ENCODE measurements around the gene RARB. TPM values are rescaled to one million over a fixed set of nuclear protein-coding genes. Genes with fewer than 3 reads are reported as not detected.

The RARB gene
- polyA plus RNA-seq, 1 donor from 2014 or later = 0.21 TPM

DNA sequence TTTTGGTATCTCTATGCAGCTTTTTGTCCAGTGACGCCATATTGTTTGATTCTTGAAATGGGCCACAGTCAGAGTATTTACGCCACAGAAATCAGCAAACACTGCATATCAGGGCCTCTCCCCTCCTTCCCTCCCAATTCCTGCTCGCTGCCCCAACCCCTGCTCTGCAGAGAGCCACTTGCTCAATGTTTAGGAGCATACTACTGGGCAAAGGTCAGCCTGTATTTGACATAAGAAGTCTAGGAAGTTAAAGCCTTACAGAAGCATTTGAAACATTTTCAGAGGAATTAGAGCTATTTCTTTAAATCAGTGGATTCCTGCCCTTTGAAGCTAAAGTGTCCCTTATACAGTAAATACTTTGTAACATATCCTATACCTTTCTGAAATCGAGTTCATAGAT lies 17.4 kb upstream of the RARB start:
- no peak overlapping the region for H3K4me3 Mint-ChIP-seq
- no peaks in the 10 kb centered on the region for H3K27me3 Mint-ChIP-seq

DNA sequence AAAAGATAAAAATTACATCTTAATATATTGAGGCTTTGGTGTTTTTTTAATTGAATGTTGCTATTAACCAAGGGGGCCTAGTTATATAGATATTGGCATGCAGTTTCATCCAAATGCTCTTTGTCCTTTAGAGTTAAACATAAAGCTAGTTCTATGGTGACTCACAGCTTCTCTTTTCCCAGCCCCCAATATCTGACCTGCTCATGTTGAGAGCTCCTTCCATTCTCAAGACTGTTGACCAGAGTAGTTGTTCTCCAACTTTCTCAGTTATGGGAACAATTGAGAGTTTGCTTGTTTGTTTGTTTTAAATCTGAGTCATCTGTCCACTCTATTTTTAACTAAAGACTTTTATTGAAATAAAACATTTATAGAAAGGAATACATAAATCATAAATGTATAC lies 15.8 kb upstream of the RARB start:
- H3K9me3 Mint-ChIP-seq = peaks cover 0 to 6% (median 0%) of the 10 kb centered on the region in 3 donors
- no peak overlapping the region for H3K27ac Mint-ChIP-seq
- no peaks in the 10 kb centered on the region for H3K36me3 Mint-ChIP-seq
- H3K4me1 Mint-ChIP-seq = no peaks in the 10 kb centered on the region
- no peaks in the 10 kb centered on the region for H3K27me3 Mint-ChIP-seq
- no peak overlapping the region for H3K4me3 Mint-ChIP-seq

More for the DNA sequence above, 17.4 kb upstream of the RARB start:
- Mint-ChIP-seq H3K9me3 (peaks cover 0 to 6% (median 0%) of the 10 kb centered on the region in 3 donors), H3K36me3 (no peaks in the 10 kb centered on the region), H3K27ac (no peak overlapping the region), H3K4me1 (no peaks in the 10 kb centered on the region)

DNA sequence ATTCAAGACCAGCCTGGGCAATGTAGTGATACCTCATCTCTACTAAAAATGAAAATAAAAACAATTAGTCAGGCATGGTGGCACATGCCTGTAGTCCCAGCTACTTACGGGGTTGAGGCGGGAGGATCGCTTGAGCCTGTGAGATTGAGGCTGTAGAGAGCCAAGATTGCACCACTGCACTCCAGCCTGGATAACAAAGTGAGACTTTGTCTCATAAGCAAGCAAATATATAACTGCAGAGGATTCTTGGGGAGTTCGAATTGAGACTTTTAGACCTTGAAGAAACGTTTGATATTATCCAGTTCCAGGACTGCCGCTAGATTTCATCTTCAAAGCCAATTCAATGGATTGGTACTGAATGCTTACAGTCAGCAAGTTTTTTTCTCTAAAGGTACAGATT lies 11.9 kb upstream of the RARB start:
- H3K27ac Mint-ChIP-seq = no peak overlapping the region

DNA sequence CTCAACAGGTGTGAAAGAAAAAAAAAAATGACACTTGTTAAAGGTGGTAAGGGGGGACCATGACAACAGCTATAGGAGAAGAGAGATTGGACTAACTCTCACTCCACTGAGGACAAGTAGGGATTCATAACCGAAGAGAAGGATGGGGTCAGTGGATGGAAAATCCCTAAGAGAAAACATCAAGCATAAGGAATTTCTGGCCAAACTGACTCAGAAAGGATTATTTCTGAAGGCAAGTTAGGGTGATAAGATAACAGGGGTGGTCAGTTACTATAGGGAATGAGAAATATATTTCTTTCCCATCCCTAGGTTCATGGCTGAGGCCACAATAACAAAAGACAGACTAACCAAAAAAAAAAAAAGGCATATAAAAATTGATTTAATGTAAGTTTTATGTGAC lies 9.5 kb upstream of the RARB start:
- no peaks in the 10 kb centered on the region for H3K36me3 Mint-ChIP-seq
- H3K4me3 Mint-ChIP-seq = no peak overlapping the region
- H3K4me1 Mint-ChIP-seq = no peaks in the 10 kb centered on the region
- peaks cover 0 to 8% (median 0%) of the 10 kb centered on the region in 3 donors for H3K9me3 Mint-ChIP-seq
- H3K27ac Mint-ChIP-seq = no peak overlapping the region
- H3K27me3 Mint-ChIP-seq = no peaks in the 10 kb centered on the region

More for the DNA sequence above, 11.9 kb upstream of the RARB start:
- no peaks in the 10 kb centered on the region for H3K36me3 Mint-ChIP-seq
- no peaks in the 10 kb centered on the region for H3K27me3 Mint-ChIP-seq
- H3K9me3 Mint-ChIP-seq = peaks cover 0 to 11% (median 0%) of the 10 kb centered on the region in 3 donors
- H3K4me1 Mint-ChIP-seq = no peaks in the 10 kb centered on the region
- no peak overlapping the region for H3K4me3 Mint-ChIP-seq

DNA sequence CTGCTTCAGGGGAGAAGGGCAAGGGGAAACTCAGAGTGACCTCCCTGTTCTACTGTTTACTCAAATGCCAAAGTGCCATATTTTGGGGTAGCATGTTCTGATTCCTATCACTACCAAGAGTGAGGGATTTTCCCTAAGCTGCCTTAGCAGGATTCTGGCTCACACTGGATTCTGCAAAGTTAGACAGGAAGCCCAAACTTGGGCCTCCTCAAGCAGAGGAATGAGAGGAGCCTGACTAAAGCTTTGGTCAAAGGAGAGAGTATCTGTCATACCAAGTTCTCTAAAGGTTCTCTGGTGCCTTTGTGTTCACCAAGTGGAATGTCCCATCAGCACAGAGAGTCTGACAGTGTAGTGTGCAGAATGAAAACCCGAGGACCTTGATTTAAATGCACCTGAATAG lies 8.8 kb upstream of the RARB start:
- Mint-ChIP-seq H3K4me1 (no peaks in the 10 kb centered on the region), H3K4me3 (no peak overlapping the region), H3K27me3 (no peaks in the 10 kb centered on the region), H3K9me3 (peaks cover 0 to 5% (median 0%) of the 10 kb centered on the region in 3 donors), H3K36me3 (no peaks in the 10 kb centered on the region), H3K27ac (no peak overlapping the region)

DNA sequence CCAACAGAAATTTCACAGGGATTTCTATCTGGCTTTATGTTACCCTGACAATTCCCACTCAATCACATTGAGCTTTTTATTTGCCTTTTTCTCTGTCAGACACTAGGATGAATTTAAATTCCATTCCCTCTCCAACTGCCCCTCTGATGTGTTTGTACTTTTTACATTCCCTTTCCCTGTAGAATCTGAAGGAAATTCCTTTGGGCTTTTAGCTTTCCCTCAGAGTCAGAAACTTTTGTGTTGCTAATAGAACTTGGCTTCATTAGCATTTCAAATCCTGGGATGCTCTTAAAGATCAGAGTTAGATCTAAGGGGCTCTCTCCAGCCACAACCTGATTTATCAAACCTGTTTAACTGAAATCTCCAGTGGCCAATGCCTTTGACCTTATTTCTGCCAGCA lies 7.9 kb upstream of the RARB start:
- Mint-ChIP-seq H3K4me3 (no peak overlapping the region), H3K9me3 (peaks cover 0 to 5% (median 0%) of the 10 kb centered on the region in 3 donors), H3K36me3 (no peaks in the 10 kb centered on the region)

DNA sequence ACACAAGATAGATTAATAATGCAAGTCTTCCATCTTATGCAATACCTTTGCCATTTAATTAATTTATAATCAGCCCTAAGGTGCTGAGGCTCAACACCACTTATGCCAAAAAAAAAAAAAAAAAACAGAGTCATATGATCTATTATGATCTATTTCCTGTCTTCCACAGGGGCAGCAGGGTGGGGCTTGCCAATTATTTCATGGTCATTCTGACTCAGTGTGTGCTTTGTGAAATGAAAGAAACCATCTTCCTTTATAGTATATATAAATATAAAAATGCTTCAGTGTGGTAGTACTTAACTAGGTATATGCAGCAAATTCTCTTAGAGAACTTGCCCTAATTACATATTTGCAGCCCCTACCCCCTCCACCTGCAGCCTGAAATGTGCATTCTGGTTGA lies 7.2 kb upstream of the RARB start:
- Mint-ChIP-seq H3K27me3 (no peaks in the 10 kb centered on the region), H3K9me3 (peaks cover 0 to 5% (median 0%) of the 10 kb centered on the region in 3 donors), H3K4me1 (no peaks in the 10 kb centered on the region), H3K4me3 (no peak overlapping the region), H3K27ac (no peak overlapping the region), H3K36me3 (no peaks in the 10 kb centered on the region)

More for the DNA sequence above, 7.9 kb upstream of the RARB start:
- Mint-ChIP-seq H3K4me1 (no peaks in the 10 kb centered on the region), H3K27me3 (no peaks in the 10 kb centered on the region), H3K27ac (no peak overlapping the region)

DNA sequence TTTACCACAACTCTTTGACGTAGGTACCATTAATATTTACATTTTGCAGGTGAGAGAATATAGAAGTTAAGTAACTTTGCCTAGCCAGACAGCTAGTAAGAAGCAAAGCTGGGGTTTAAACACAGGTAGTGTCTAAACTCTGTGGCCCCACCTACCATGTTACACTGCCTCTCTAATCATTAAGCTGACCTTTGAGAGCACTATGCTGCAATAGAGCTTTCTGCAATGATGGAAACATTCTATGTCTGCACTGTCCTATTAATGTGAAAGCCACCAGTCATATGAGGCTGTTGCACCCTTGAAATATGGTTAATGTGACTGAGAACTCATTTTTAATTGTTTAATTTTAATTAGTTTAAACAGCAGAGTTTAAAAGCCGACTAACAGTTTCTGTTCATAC lies 6.3 kb upstream of the RARB start:
- Mint-ChIP-seq H3K27ac (no peak overlapping the region), H3K4me1 (no peaks in the 10 kb centered on the region), H3K36me3 (no peaks in the 10 kb centered on the region), H3K27me3 (peaks cover 4% of the 10 kb centered on the region), H3K9me3 (peaks cover 0 to 6% (median 0%) of the 10 kb centered on the region in 3 donors), H3K4me3 (no peak overlapping the region)

DNA sequence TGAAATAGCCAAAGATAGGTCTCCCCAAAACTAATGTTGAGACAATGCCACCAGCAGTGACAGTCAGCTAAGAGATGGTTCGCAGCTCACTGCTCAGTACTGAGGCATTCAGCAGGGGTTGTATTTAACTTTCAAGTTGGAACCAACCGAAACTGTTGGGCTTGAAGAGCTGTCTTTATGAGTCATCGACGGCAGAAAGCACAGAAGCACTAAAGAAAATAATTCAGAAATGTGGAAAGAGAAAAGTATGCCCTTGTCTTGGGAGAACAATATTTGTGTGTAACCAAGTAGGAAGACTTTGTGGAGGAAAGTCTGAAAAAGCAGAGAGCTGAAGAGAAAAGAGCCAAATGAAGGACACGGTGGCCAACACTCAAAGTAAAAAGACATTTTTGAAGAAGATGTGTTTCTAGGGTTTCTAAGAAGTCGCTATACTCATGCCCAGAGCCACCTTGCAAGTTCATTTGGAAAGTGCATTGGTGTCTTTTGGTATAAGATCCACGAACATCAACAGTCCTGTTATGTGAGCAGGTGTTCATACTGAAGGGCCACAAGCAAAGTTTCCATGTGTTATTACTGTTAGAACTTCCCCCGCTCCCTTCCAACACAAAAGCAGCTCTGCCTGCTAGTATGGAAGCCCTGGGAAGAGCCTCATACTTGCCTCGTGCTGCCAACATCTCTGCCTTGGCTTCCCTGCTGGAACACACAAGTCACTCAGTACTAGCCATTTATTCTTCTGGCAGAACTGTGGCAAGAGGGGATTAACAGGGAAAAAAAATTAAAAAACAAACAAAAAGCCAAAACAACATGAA lies 4.1 kb upstream of the RARB start:
- Mint-ChIP-seq H3K9me3 (peaks cover 0 to 7% (median 0%) of the 10 kb centered on the region in 3 donors), H3K27me3 (peaks cover 18% of the 10 kb centered on the region), H3K36me3 (no peaks in the 10 kb centered on the region), H3K4me3 (no peak overlapping the region), H3K4me1 (peaks cover 0 to 3% (median 0%) of the 10 kb centered on the region in 3 donors), H3K27ac (no peak overlapping the region)

DNA sequence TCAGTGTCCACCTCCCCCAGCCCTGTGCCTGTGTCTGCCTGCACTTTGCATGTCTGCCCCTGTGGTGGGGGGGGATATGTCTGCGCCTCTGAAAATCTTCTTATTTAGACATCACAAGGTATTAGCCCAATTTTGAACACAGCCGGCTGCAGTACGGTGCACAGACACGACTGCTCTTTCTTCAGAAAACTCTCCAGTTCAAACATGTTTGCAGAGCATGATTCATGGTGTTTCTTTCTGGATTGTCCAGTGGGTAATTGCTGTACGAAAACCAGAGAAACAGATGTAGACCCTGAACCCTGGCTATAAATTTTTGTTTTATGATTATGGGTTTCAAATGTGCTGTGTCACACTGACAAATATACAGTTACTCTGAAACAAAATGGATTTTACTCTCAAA lies 3.4 kb upstream of the RARB start:
- Mint-ChIP-seq H3K4me1 (peaks cover 0 to 3% (median 0%) of the 10 kb centered on the region in 3 donors), H3K27me3 (peaks cover 19% of the 10 kb centered on the region), H3K27ac (no peak overlapping the region), H3K36me3 (no peaks in the 10 kb centered on the region), H3K4me3 (no peak overlapping the region), H3K9me3 (peaks cover 0 to 5% (median 0%) of the 10 kb centered on the region in 3 donors)

DNA sequence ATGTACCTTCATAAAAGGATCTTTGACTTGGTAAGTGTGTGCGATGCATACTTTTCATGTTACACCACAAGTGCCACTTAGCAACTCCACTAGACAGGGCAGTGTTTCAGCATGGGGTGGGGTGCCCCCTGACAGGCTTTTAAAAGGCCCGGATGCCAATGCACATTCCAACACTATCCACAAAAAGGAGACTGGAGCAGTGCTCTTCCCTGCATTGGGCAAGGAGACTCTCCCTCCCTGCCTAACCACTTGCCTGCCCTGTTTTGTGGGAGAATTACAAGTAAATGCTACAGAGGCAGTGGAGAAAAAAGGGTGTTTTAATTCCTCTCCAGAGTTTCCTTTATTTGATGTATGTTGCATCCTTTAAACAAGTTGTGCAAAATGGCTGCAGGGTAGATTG lies 1.7 kb upstream of the RARB start:
- Mint-ChIP-seq H3K27ac (no peak overlapping the region), H3K27me3 (peaks cover 26% of the 10 kb centered on the region), H3K4me1 (peaks cover 0 to 3% (median 0%) of the 10 kb centered on the region in 3 donors), H3K9me3 (peaks cover 0 to 3% (median 0%) of the 10 kb centered on the region in 3 donors), H3K4me3 (no peak overlapping the region), H3K36me3 (no peaks in the 10 kb centered on the region)

DNA sequence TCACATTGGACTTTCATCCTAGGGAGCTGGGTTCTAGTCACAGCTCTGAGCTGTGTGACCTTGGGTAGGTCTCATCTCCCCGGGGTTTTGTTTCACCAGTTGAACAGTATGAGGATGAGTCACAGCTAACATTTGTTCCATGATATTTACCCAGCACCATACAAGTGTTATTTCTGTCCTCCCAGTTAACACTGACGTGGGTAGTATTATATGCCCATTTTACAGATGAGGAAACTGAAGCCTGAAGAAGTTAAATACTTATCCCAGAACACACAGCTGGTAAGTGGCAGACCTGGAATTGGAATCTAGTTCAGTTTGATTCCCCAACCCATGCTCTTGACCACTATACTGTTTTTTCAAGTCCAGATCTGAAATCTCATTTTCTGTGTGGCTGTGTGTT lies 908 bp upstream of the RARB start:
- H3K4me3 Mint-ChIP-seq = no peak overlapping the region
- no peaks in the 10 kb centered on the region for H3K36me3 Mint-ChIP-seq
- H3K9me3 Mint-ChIP-seq = peaks cover 0 to 3% (median 0%) of the 10 kb centered on the region in 3 donors
- H3K27ac Mint-ChIP-seq = no peak overlapping the region
- H3K27me3 Mint-ChIP-seq = peaks cover 29% of the 10 kb centered on the region
- H3K4me1 Mint-ChIP-seq = peaks cover 0 to 3% (median 0%) of the 10 kb centered on the region in 3 donors

DNA sequence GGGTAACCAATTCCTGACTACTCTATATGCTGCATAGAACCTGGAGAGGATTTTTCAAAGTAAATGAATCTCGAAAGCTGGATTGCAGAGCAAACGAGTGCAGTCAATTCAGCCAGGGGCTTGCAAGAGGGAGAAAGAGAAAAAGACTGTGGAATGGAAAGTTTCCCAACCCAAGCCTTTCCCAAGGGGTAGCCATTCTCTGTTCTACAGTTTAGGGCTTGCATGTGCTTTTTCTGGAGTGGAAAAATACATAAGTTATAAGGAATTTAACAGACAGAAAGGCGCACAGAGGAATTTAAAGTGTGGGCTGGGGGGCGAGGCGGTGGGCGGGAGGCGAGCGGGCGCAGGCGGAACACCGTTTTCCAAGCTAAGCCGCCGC lies 511 bp upstream of the RARB start:
- no peak overlapping the region for H3K27ac Mint-ChIP-seq
- H3K4me1 Mint-ChIP-seq = peaks cover 0 to 3% (median 0%) of the 10 kb centered on the region in 3 donors
- peaks cover 29% of the 10 kb centered on the region for H3K27me3 Mint-ChIP-seq
- no peaks in the 10 kb centered on the region for H3K36me3 Mint-ChIP-seq
- no peak overlapping the region for H3K4me3 Mint-ChIP-seq
- H3K9me3 Mint-ChIP-seq = peaks cover 0 to 3% (median 0%) of the 10 kb centered on the region in 3 donors

DNA sequence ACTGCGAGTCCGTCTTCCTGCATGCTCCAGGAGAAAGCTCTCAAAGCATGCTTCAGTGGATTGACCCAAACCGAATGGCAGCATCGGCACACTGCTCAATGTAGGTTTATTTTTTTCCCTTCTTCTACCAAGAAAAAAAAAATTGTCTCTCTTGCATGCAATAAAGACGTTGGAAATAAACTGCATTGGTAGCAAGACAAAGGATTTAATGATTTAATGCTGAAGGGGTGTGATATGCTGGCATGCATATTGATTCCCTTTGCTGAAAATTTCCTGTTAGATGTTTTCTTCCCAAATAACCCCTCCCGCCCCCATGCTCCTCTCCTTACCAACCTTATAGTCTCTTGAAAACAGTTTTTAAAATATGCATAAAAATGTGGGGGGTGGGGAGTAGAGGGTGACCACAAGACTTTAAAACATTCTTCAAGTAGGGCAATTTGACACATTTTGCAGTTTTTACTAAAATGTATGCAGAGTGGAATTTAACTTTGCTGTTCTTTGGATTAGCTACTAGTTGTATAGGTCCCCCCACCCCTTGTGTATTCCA lies 799 bp downstream of the RARB start:
- H3K4me1 Mint-ChIP-seq = peaks cover 0 to 3% (median 0%) of the 10 kb centered on the region in 3 donors
- no peak overlapping the region for H3K4me3 Mint-ChIP-seq
- peaks cover 31% of the 10 kb centered on the region for H3K27me3 Mint-ChIP-seq
- peaks cover 0 to 3% (median 0%) of the 10 kb centered on the region in 3 donors for H3K9me3 Mint-ChIP-seq
- H3K36me3 Mint-ChIP-seq = no peaks in the 10 kb centered on the region
- no peak overlapping the region for H3K27ac Mint-ChIP-seq

DNA sequence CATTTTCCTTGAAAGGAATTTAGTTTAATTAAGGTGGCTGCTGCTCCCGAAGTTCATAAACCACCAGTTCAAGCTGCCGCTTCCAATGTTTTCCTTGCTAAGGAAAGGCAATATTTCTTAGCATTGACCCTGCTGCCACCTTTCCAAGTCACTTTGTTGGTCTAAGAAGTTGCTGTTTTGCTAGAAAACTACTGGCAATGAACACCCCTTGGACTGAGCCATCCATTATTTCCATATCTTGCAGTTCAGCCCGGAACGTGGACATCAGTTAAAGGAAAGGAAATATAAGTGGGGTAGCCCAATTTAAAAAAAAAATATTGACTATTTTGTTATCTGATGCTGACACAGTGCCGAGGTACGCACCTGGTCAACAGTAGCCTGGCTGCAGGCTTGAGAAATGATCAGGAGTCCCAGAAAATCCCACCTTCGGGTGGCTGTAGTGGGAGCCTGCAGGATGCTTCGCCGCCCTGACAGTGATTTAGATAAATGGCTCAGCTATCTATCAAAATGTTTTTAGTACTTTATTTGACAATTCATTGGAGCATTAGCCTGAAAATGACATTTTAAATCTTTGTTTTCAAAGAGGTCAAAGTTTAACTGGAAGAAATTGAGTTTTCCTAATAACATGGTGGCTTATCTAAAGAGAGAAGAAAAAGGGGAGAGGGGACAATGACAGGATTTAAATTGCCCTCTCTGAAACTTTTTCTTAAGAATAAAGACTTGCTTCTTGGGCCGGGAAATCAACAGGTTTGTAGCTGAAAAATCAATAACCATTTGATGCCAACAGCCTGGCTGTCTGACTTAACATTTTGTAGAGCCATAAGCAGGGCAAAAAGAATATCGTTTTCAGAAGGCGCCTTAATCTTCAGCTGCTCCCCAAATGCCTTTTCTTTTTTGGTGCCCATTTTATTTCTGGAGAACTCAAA lies 1.6 kb downstream of the RARB start:
- Mint-ChIP-seq H3K4me1 (peaks cover 0 to 3% (median 0%) of the 10 kb centered on the region in 3 donors), H3K27ac (no peak overlapping the region), H3K9me3 (peaks cover 0 to 3% (median 0%) of the 10 kb centered on the region in 3 donors), H3K4me3 (no peak overlapping the region), H3K27me3 (peaks cover 34% of the 10 kb centered on the region), H3K36me3 (no peaks in the 10 kb centered on the region)

All from IgD-negative memory B cell (primary cell).